Adipose tissue (tissue), 3 donors: ENCODE measurements around the gene WNT3A. TPM values are rescaled to one million over a fixed set of nuclear protein-coding genes. Genes with fewer than 3 reads are reported as not detected.

Source experiments
- H3K27ac ChIP-seq: one replicate; pipeline ENCODE4 v1.5.1; 2013; ENCODE audit warnings: low read depth, low read length
- WGBS, 3 donors: extraction: QIAGEN DNeasy Blood & Tissue Kit; methylation state at CpG; one replicate each; pipeline ENCODE4 v1.1.7; 2013; 5-methylcytosine and 5-hydroxymethylcytosine counted together
- polyA plus RNA-seq, 3 donors: library from polyadenylated mRNA; stranded (reverse); fragments of 200-250 nt; gene quantifications; one replicate each; pipeline ENCODE4 v1.2.3, GENCODE V29; 2013
- donor health status: healthy with polysubstance abuse.
- donor health status: Bipolar disorder and iron deficiency.
- donor health status: healthy.

The WNT3A gene
- polyA plus RNA-seq, 3 donors = 0.03 TPM; not detected in 2

GRCh38 chr1:227998374-227999055 lies 8.3 kb upstream of the WNT3A start:
- WGBS, 3 donors = 59 to 77% (median 68%) methylated on average over 6 of the region's 6 CpGs
- H3K27ac ChIP-seq = no peak overlapping the region

- no peak overlapping the region for H3K27ac ChIP-seq
- WGBS, 3 donors = 11 to 24% (median 21%) methylated on average over 7 of the region's 7 CpGs
Observed at GRCh38 chr1:227999056-227999930, 7.5 kb upstream of the WNT3A start.

- no peak overlapping the region for H3K27ac ChIP-seq
- 88 to 92% (median 92%) methylated on average over 5 of the region's 5 CpGs for WGBS, 3 donors
Observed at GRCh38 chr1:228000416-228000815, 6.4 kb upstream of the WNT3A start.

- H3K27ac ChIP-seq = no peak overlapping the region
- WGBS, 3 donors = 72 to 86% (median 84%) methylated on average over 13 of the region's 13 CpGs
Observed at GRCh38 chr1:228000836-228001563, 5.8 kb upstream of the WNT3A start.

- no peak overlapping the region for H3K27ac ChIP-seq
- 68 to 75% (median 72%) methylated on average over 15 of the region's 15 CpGs for WGBS, 3 donors
Observed at GRCh38 chr1:228001738-228002535, 4.9 kb upstream of the WNT3A start.

- 87 to 95% (median 89%) methylated on average over 3 of the region's 3 CpGs for WGBS, 3 donors
- H3K27ac ChIP-seq = no peak overlapping the region
Observed at GRCh38 chr1:228002792-228003191, 4.0 kb upstream of the WNT3A start.

GRCh38 chr1:228003461-228004330 lies 3.1 kb upstream of the WNT3A start:
- H3K27ac ChIP-seq = no peak overlapping the region
- WGBS, 3 donors = 41 to 58% (median 49%) methylated on average over 14 of the region's 14 CpGs

GRCh38 chr1:228004331-228004855 lies 2.4 kb upstream of the WNT3A start:
- 9 to 15% (median 14%) methylated on average over 12 of the region's 12 CpGs for WGBS, 3 donors

GRCh38 chr1:228004856-228005462 lies 1.8 kb upstream of the WNT3A start:
- H3K27ac ChIP-seq = no peak overlapping the region
- 9 to 14% (median 11%) methylated on average over 16 to 19 of the region's 19 CpGs for WGBS, 3 donors

More at GRCh38 chr1:228004331-228004855, 2.4 kb upstream of the WNT3A start:
- no peak overlapping the region for H3K27ac ChIP-seq

- WGBS, 3 donors = 4% methylated on average over 13 of the region's 13 CpGs
Observed at GRCh38 chr1:228005511-228006033, 1.2 kb upstream of the WNT3A start.

GRCh38 chr1:228006034-228006785 lies 588 bp upstream of the WNT3A start:
- 3 to 5% (median 4%) methylated on average over 28 to 52 of the region's 52 CpGs for WGBS, 3 donors
- no peak overlapping the region for H3K27ac ChIP-seq

More at GRCh38 chr1:228005511-228006033, 1.2 kb upstream of the WNT3A start:
- no peak overlapping the region for H3K27ac ChIP-seq

GRCh38 chr1:228007049-228007800 lies 427 bp downstream of the WNT3A start:
- no peak overlapping the region for H3K27ac ChIP-seq
- 1 to 2% (median 2%) methylated on average over 63 to 77 of the region's 77 CpGs for WGBS, 3 donors

- no peak overlapping the region for H3K27ac ChIP-seq
- 3 to 4% (median 4%) methylated on average over 23 of the region's 23 CpGs for WGBS, 3 donors
Observed at GRCh38 chr1:228007801-228008341, 1.1 kb downstream of the WNT3A start.

GRCh38 chr1:228008391-228009115 lies 1.8 kb downstream of the WNT3A start:
- no peak overlapping the region for H3K27ac ChIP-seq
- 3 to 4% (median 3%) methylated on average over 46 to 52 of the region's 52 CpGs for WGBS, 3 donors
